RWPE1 (cell line): ENCODE measurements around the gene TBC1D14.

Experiments
- CTCF ChIA-PET: fragments of 350-600 bp; sonication (Branson Sonifier 250); formaldehyde crosslinking; extraction: SDS; loops from one replicate; lab custom pipeline; 2021; lab: Yijun Ruan, JAX
- POLR2A ChIA-PET: fragments of 400-600 bp; formaldehyde crosslinking; extraction: SDS; loops from one replicate; lab custom pipeline; 2020; ENCODE audit warnings: antibody characterized with exemption; ENCODE audit not compliant: low non-redundant PET; lab: Yijun Ruan, JAX
- DNase-seq: peaks from one replicate; pipeline ENCODE4 v3.0.0; 2012; ENCODE audit warnings: low spot score
- H3K27ac ChIP-seq: fragments of 450-650 bp; 2 replicates; pipeline ENCODE4 v1.5.1; 2017
- TF ChIP-seq, protein P1 (sequence below): fragments of 450-650 bp; conservative IDR thresholded peaks from 2 replicates; pipeline ENCODE4 v1.5.1; 2017; ENCODE audit warnings: low read depth, mild to moderate bottlenecking

TBC1D14 gene

DNA sequence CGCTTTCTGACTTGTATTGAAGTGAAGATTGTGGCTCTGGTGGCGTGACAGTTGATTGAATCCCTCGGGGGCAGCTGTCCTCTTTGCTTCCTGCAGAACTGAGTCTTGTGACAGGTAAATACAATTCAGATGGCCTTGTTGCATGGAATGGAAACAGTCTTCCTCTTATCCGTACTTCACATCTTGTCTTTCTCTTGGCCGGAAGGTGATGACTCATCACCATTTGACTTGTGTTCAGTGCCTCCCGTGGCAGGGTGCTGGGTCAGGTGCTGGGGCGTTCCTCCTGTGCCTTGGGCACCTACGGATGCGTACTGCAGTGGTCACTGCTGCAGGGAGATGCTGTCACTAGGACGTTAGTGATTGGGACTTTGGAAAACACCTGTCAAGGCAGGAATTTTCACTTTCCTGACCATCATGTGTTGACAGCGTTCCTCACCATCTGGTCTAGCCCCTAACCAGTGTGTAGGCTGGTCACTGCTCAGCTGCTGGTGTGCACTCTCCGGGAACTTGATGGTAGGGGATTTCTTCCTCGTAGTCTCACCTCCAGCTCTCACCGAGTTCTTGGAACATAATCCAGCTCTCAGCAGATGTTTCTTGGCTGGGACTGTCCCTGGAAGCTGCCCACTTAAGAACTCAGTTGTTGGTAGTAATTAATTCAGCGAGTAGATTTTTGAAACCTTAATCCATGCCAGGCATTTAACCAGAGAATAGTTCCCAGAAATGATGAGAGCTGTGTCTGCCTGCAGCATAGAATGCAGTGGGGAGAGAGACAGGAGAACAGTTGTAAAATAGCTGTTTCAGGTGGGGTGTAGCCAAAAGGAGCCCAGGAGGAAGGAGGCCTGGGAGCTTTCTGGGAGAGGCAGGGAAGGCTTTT lies 7.2 kb downstream of the TBC1D14 start:
- ChIA-PET CTCF (no interaction called here), POLR2A (no interaction called here)
- peak overlapping the region; percentile 46 for H3K27ac ChIP-seq
- TF ChIP-seq, protein P1, sequence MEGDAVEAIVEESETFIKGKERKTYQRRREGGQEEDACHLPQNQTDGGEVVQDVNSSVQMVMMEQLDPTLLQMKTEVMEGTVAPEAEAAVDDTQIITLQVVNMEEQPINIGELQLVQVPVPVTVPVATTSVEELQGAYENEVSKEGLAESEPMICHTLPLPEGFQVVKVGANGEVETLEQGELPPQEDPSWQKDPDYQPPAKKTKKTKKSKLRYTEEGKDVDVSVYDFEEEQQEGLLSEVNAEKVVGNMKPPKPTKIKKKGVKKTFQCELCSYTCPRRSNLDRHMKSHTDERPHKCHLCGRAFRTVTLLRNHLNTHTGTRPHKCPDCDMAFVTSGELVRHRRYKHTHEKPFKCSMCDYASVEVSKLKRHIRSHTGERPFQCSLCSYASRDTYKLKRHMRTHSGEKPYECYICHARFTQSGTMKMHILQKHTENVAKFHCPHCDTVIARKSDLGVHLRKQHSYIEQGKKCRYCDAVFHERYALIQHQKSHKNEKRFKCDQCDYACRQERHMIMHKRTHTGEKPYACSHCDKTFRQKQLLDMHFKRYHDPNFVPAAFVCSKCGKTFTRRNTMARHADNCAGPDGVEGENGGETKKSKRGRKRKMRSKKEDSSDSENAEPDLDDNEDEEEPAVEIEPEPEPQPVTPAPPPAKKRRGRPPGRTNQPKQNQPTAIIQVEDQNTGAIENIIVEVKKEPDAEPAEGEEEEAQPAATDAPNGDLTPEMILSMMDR = no peak
- DNase-seq = no peak

- CTCF ChIA-PET = no interaction called here
- H3K27ac ChIP-seq = peak overlapping the region; percentile 46
- POLR2A ChIA-PET = no interaction called here
- DNase-seq = no peak
- TF ChIP-seq, protein P1 = peak; percentile 33
Measured at GRCh38 chr4:6917461-6918271, 8.0 kb downstream of the TBC1D14 start.

GRCh38 chr4:6918338-6918737 lies 8.7 kb downstream of the TBC1D14 start:
- TF ChIP-seq, protein P1 = no peak
- DNase-seq = no peak
- H3K27ac ChIP-seq = no peak overlapping the region
- ChIA-PET POLR2A (no interaction called here), CTCF (interaction anchor here (0.5 kb wide), 1 partner anchor 255 kb away, joined by 3 read pairs; no protein-coding TSS in a partner anchor)

- TF ChIP-seq, protein P1 = no peak
- ChIA-PET POLR2A (no interaction called here), CTCF (interaction anchor here (0.8 to 1.1 kb wide), 2 partner anchors 25 to 151 kb away, joined by 3 read pairs; no protein-coding TSS in a partner anchor)
- no peak for DNase-seq
- H3K27ac ChIP-seq = no peak overlapping the region
Measured at GRCh38 chr4:6920171-6920570, 10.5 kb downstream of the TBC1D14 start.

- ChIA-PET CTCF (no interaction called here), POLR2A (no interaction called here)
- H3K27ac ChIP-seq = no peak overlapping the region
- DNase-seq = no peak
- TF ChIP-seq, protein P1 = no peak
Measured at GRCh38 chr4:6923507-6923906, 13.9 kb downstream of the TBC1D14 start.

DNA sequence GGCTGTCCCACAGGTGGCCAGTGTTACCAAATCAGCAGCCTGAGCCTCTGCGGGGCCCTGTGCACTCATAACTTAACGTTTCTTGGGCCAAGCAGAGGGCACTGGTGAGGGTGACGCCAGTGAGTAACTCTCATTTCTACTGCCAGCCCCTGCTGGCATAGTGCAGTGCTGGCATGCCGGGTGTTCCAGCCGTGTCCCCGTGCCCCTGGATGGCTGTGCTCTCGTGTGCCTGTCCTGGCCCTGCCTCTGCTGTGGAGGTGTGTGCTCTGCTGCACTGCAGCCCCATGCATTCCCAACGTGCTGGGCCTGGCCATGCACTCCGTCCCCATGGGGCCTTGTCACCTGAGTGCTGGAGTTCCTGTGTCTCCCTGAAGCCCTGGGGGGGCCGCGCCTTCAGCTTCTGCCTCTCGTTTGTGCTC lies 14.7 kb downstream of the TBC1D14 start:
- TF ChIP-seq, protein P1 = no peak
- ChIA-PET CTCF (no interaction called here), POLR2A (no interaction called here)
- H3K27ac ChIP-seq = no peak overlapping the region
- DNase-seq = no peak
